ENCODE results near the gene PFKL. TPM values are rescaled to one million over a fixed set of nuclear protein-coding genes. Genes with fewer than 3 reads are reported as not detected.
"Not testable (repeated sequence)": the region's sequence is repeated elsewhere in the genome, so short reads cannot be mapped to it uniquely, and the experiment has no call there.

Gene PFKL
- total RNA-seq, 1 donor from 2014 or later: 163 TPM

GRCh38 chr21:44344541-44345183 lies 44.8 kb downstream of the PFKL start:
- no peak for DNase-seq (ENCODE audit: low spot score)

- DNase-seq (ENCODE audit: low spot score): no peak
These were observed 45.6 kb downstream of the PFKL start for GRCh38 chr21:44345495-44345894.

DNA sequence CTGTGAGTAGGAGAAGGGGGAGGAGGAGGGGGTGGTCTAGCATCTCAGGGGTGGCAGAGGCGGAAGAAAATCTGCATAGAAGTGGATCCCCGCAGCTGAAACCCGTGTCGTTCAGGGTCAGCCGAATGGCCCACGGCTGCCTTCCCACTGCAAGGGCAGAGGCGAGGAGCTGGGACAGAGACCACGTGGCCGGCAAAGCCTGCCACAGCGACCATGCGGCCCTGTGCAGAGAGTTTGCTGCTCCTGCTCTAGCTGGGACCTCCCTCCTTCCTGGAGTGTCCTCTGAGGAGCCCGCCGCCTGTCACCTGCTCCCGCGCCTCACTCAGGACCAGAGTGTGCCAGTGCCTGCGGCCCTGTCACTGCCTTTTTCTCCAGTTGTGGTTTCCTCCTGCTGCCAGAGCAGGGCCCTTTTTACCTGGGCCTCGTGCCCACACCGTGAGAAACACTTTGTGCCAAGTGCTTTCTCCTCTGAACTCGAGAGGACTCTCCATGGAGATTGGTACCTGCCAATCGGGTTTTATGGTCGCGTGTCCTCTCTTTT lies 48.1 kb downstream of the PFKL start:
- DNase-seq (ENCODE audit: low spot score): no peak

GRCh38 chr21:44348861-44349260 lies 49.0 kb downstream of the PFKL start:
- no peak for DNase-seq (ENCODE audit: low spot score)

- no peak for DNase-seq (ENCODE audit: low spot score)
These were observed 49.6 kb downstream of the PFKL start for GRCh38 chr21:44349416-44349846.

DNA sequence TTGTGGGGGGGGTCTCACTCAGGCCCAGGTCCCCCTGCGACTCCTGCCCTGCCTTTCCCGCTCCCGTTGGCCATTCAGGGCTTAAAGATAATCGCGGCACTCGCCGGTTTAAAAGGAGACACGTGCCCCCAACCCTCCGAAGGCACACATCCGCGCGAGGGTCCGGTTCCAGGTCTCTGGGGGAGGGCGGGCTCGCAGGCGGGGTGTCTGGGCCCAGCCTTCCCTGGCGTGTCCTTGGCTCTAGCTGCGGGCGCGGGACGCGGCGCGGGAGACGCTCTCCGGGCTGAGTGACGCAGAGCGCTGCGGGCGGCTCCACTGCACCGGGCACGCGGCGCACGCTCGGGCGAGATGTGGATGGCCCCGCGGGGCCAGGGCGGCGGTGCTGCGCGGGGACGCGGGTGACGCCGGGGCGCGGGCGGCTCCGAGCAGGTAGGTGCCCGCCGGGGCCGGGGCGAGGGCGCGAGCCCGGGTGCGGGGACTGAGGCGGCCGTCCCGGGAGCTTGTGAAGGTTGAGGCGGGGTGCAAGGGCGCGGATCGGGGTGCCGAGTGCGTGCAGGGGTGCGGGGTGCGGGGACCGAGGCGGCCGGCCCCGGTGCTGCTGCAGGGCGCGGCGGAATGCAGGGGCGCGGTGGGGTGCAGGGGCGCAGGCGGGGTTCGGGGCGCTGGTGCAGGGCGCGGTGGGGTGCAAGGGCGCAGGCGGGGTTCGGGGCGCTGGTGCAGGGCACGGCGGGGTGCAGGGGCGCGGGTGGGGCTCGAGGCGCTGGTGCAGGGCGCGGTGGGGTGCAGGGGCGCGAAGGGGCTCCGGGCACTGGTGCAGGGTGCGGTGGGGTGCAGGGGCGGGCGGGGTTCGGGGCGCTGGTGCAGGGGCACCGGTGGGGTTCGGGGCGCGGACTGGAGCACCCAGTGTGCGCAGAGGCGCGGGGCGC lies 50.3 kb downstream of the PFKL start:
- no peak for DNase-seq (ENCODE audit: low spot score)

DNA sequence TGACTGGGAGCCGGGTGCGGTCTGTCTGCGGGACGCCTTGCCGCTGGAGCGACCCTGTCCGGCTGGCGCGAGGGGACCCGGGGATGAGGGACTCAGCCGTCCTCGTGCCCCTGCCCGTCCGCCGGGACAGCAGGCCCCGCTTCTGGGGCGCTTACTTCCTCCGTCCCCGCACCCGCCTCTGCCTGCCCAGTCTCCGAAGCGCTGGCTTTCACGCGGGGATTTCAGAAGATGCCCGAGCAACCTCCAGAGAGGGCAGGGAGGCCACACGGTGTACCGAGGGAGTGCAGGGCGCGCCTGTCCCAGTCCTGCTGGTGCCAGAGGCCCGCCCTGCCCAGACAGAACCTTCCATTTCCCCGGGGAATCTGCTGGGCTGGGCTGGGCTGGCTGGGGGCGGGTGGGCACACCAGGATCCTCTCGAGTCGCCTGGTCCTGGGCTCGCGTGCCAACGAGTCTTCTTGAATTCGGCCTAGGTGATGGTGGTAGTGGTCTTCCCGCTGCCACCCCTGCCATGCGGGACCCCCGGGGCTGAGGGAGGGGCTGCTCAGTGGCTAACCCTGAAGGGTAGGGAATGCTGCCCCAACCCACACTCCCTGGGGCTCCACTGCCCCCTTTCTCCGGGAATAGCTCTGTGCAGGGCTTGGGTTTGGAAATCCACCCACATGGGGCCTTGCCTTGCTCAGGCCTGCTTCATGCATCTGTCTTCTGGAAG lies 51.1 kb downstream of the PFKL start:
- DNase-seq (ENCODE audit: low spot score): no peak

- DNase-seq (ENCODE audit: low spot score): no peak
These were observed 51.8 kb downstream of the PFKL start for GRCh38 chr21:44351535-44352252.

DNA sequence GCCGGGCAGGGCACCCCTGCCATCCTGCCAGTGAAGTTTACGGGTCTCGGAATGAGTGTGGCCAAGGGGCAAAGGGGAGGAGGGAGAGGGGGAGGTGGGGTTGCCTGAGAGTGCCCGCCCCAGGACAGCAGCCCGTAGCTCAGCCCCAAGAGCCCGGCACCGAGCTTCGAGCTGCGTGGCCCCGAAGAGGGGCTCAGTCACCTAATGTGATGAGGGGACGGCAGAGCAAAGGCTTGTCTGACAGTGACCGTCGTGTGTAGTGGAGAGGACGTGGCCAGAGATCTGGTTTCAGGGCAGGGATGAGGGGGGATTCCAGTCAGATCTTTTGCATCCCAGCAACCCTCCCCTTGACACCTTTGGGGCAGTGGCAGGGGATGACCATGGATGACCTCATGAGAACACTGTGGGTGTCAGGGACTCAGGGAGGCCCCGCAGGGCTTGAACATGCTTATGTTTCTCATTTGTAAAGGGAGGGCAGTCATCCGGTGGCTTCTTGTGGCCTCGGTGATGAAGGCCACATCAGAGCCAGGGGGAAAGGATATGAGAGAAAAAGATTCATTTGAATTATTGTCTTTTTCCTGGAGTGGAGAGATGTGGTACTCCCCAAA lies 52.5 kb downstream of the PFKL start:
- no peak for DNase-seq (ENCODE audit: low spot score)

- peak; percentile 58 for DNase-seq (ENCODE audit: low spot score)
These were observed 53.5 kb downstream of the PFKL start, which contains the start of gene TRPM2 for GRCh38 chr21:44353191-44353970. TRPM2 (plus strand) TSS chr21:44353621; CDS start chr21:44353701, 80 bp downstream.

DNA sequence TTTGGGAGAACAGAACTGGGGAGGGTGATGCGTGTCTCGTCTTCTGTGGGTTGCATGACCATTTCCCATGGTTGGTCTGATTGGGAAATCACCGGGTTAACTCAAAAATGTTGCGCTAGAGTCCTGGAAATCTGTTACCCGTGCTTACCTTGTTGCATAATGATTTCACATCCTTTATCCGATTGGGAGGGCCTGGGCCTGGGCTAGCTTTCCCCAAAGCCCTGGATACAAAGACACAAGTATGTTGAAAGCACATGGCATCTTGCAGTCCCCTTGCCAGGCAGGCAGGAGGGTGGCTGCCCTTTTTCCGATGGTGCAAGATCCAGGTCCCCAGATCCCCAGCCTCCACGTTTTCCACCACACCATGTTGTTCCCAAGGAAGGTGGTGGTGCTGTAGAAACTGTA lies 54.1 kb downstream of the PFKL start:
- DNase-seq (ENCODE audit: low spot score): no peak

- no peak for DNase-seq (ENCODE audit: low spot score)
These were observed 55.2 kb downstream of the PFKL start for GRCh38 chr21:44354775-44355771.

- DNase-seq (ENCODE audit: low spot score): no peak
These were observed 56.3 kb downstream of the PFKL start for GRCh38 chr21:44356160-44356559.

- DNase-seq (ENCODE audit: low spot score): no peak
These were observed 56.8 kb downstream of the PFKL start for GRCh38 chr21:44356636-44357035.

GRCh38 chr21:44357064-44357837 lies 57.4 kb downstream of the PFKL start:
- no peak for DNase-seq (ENCODE audit: low spot score)

GRCh38 chr21:44359396-44359795 lies 59.5 kb downstream of the PFKL start:
- no peak for DNase-seq (ENCODE audit: low spot score)

GRCh38 chr21:44360159-44360558 lies 60.3 kb downstream of the PFKL start:
- DNase-seq (ENCODE audit: low spot score): no peak

GRCh38 chr21:44361903-44362302 lies 62.0 kb downstream of the PFKL start:
- not testable (repeated sequence) for DNase-seq (ENCODE audit: low spot score)
